Mammary epithelial cell (primary cell): ENCODE data around the gene ATG7.

ENCODE experiments used
- CTCF ChIP-seq, 2 donors: IDR thresholded peaks in 1 of 2; conservative IDR thresholded peaks in 1 of 2; 2 replicates each; pipeline ENCODE4 v1.5.1; 2011 to 2012; ENCODE audit warnings: inconsistent platforms in 2 of 2, low read length in 2 of 2, mild to moderate bottlenecking in 2 of 2, control low read depth in 1 of 2, low read depth in 1 of 2; ENCODE audit not compliant: insufficient read depth in 1 of 2; ENCODE audit errors: extremely low read depth in 1 of 2
- EZH2 ChIP-seq: IDR thresholded peaks from 2 replicates; pipeline ENCODE4 v1.6.1; 2012; ENCODE audit warnings: low read length, inconsistent platforms, borderline replicate concordance

GRCh38 chr3:11542551-11542950, 270.4 kb downstream of the ATG7 start:
- TF ChIP-seq CTCF (conservative IDR thresholded peaks at IDR 0.05 in 1 of 2, IDR thresholded peaks at IDR 0.05 in 1 of 2; ENCODE audit: extremely low read depth in 1 of 2, insufficient read depth in 1 of 2, low read depth in 1 of 2, low read length in 2 of 2) (no peak), EZH2 (no peak)
